GM12874 (cell line): ENCODE measurements around the gene BNIPL.

Source experiments
- TF ChIP-seq, protein P1 (sequence below): IDR thresholded peaks from 2 replicates; pipeline ENCODE4 v1.5.1; 2011; ENCODE audit warnings: low read depth, mild to moderate bottlenecking, control low read depth, low read length, moderate library complexity; ENCODE audit not compliant: insufficient read depth

Gene BNIPL

DNA sequence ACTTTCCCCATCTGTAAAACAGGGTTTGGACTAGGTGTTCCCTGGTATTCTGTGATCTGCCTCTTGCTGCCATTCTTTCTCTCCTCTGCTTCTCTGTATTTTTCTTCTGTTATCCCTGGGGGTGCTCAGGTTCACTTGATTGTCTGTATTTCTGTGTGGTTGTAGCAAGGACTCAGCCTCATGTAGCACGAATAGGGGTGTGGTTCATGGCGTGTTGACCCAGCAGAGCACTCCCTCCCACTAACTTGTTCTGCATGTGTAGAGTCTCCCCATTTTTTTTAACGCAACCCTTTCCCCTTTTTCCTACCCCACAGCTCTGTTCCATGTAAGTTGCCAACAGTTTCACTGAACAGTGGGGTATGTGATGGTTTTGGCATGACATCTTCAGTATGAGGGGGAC, 1.2 kb upstream of the BNIPL start:
- TF ChIP-seq, protein P1, sequence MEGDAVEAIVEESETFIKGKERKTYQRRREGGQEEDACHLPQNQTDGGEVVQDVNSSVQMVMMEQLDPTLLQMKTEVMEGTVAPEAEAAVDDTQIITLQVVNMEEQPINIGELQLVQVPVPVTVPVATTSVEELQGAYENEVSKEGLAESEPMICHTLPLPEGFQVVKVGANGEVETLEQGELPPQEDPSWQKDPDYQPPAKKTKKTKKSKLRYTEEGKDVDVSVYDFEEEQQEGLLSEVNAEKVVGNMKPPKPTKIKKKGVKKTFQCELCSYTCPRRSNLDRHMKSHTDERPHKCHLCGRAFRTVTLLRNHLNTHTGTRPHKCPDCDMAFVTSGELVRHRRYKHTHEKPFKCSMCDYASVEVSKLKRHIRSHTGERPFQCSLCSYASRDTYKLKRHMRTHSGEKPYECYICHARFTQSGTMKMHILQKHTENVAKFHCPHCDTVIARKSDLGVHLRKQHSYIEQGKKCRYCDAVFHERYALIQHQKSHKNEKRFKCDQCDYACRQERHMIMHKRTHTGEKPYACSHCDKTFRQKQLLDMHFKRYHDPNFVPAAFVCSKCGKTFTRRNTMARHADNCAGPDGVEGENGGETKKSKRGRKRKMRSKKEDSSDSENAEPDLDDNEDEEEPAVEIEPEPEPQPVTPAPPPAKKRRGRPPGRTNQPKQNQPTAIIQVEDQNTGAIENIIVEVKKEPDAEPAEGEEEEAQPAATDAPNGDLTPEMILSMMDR, result no peak

- TF ChIP-seq, protein P1, result no peak
These were observed 646 bp downstream of the BNIPL start for GRCh38 chr1:151037032-151037431.

- TF ChIP-seq, protein P1, result no peak
These were observed 3.1 kb downstream of the BNIPL start for GRCh38 chr1:151039521-151039920.

DNA sequence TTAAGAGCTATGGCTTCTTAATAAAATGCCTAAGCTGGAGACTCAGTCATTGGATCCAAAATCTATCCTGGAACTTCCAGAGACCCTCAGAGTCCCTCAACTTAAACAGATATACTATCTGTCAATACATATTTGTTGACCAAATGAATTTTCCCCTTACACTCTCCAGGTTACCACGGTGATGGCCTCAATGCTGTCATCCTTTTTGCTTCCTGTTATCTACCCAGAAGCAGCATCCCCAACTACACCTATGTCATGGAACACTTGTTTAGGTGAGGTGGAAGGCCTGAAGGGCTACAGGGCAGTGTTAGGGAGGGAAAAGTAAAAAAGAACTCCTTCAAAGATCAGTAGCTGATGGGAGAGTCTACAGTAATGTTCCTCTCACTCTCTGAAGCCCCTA, 6.8 kb downstream of the BNIPL start:
- TF ChIP-seq, protein P1, result no peak

DNA sequence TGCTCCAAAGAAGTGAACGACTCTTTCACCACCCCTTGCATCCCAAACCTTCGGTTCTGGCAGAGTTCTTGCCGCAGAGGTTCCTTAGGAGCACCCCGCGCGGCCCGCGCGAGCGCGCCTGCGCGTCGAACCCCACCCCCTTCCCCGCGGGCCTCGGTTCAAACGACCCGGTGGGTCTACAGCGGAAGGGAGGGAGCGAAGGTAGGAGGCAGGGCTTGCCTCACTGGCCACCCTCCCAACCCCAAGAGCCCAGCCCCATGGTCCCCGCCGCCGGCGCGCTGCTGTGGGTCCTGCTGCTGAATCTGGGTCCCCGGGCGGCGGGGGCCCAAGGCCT, 11.2 kb downstream of the BNIPL start, which contains the start of gene C1orf56:
C1orf56 (plus strand) TSS at position 161 of the 334 bp plus-strand sequence; CDS start at position 258, 97 bp downstream.
- TF ChIP-seq, protein P1, result no peak

DNA sequence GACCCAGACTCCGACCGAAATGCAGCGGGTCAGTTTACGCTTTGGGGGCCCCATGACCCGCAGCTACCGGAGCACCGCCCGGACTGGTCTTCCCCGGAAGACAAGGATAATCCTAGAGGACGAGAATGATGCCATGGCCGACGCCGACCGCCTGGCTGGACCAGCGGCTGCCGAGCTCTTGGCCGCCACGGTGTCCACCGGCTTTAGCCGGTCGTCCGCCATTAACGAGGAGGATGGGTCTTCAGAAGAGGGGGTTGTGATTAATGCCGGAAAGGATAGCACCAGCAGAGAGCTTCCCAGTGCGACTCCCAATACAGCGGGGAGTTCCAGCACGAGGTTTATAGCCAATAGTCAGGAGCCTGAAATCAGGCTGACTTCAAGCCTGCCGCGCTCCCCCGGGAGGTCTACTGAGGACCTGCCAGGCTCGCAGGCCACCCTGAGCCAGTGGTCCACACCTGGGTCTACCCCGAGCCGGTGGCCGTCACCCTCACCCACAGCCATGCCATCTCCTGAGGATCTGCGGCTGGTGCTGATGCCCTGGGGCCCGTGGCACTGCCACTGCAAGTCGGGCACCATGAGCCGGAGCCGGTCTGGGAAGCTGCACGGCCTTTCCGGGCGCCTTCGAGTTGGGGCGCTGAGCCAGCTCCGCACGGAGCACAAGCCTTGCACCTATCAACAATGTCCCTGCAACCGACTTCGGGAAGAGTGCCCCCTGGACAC, 11.7 kb downstream of the BNIPL start:
- TF ChIP-seq, protein P1, result no peak; the same call in 1 of the 2 replicates

GRCh38 chr1:151048645-151049032, 12.3 kb downstream of the BNIPL start:
- TF ChIP-seq, protein P1, result peak; percentile 70; the same call in 1 of the 2 replicates
